Effector memory CD8-positive, alpha-beta T cell (primary cell): ENCODE data around the gene KLHDC4.
"Not testable (repeated sequence)": the region's sequence is repeated elsewhere in the genome, so short reads cannot be mapped to it uniquely, and the experiment has no call there.

Experiments used
- ATAC-seq: fragments of 150-1000 bp; cut with Tn5 transposase; replicated peaks from 2 replicates; pipeline ENCODE4 v1.10.0; 2021; ENCODE audit warnings: mild to moderate bottlenecking, moderate library complexity
- DNase-seq, 3 experiments: peaks; one replicate each; pipeline ENCODE4 v3.0.0; 2021
- H3K27ac Mint-ChIP-seq, 2 donors: one replicate each; pipeline ENCODE4 v1.8.0; 2022; ENCODE audit warnings: mild to moderate bottlenecking in 2 of 2, mixed read lengths in 2 of 2, moderate library complexity in 2 of 2
- H3K27me3 Mint-ChIP-seq, 2 donors: one replicate each; pipeline ENCODE4 v1.8.0; 2022; ENCODE audit warnings: mixed read lengths in 2 of 2
- H3K36me3 Mint-ChIP-seq: one replicate; pipeline ENCODE4 v1.8.0; 2022; ENCODE audit warnings: mild to moderate bottlenecking, moderate library complexity, mixed read lengths; ENCODE audit not compliant: insufficient read depth
- H3K4me1 Mint-ChIP-seq, 2 donors: one replicate each; pipeline ENCODE4 v1.8.0; 2022; ENCODE audit warnings: low read depth in 2 of 2, mixed read lengths in 2 of 2
- H3K4me3 Mint-ChIP-seq, 2 donors: one replicate each; pipeline ENCODE4 v1.8.0; 2022; ENCODE audit warnings: mild to moderate bottlenecking in 2 of 2, mixed read lengths in 2 of 2, moderate library complexity in 2 of 2
- H3K9me3 Mint-ChIP-seq, 2 donors: one replicate each; pipeline ENCODE4 v1.8.0; 2022; ENCODE audit warnings: mixed read lengths in 2 of 2
- total RNA-seq, 9 experiments: gene quantifications; one replicate each; lab custom pipeline; 2026; lab: John Stamatoyannopoulos, UW

The KLHDC4 gene
- 60.6 to 175 (median 102) reads per million in 9 experiments for total RNA-seq

DNA sequence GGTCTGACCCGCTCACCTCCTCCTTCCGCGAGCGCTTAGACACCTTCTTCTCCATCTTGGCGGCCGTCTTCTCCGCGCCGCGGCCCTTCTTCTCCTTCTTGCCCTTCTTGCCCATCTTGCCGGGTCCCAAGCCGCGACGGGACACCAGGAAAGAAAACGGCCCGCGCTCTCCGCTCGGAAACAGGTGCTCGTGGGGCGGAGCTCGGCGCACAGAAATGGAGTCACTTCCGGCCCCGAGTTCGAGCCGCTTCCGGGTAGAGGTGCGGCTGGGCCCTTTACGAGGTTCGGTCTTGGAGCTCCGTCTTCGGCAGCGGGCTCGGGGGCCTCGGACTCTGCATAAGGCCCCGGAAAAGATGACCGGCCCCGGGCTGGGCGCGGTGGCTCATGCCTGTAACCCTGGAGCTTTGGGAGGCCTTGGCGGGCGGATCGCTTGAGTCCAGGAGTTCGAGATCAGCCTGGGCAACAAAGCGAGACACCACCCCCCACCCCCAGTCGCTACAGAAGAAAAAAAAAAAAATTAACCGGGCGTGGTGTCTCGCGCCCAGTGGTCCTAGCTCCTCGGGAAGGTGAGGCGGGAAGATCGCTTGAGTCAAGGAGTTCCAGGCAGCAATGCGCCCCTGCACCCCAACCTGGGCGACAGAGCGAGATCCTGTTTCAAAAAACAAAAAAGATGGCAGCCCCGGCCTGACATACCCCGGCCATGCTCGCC is at the start of gene KLHDC4:
Gene KLHDC4, minus strand, starts transcription at position 211 of the 709 bp plus-strand sequence. Its CDS starts 96 bp downstream, at position 115.
- Mint-ChIP-seq H3K4me1 (peaks cover 41 to 46% of the 10 kb centered on the region in 2 donors), H3K4me3 (peak within 1 kb of the TSS; percentile 95 to 97), H3K9me3 (no peaks in the 10 kb centered on the region), H3K27me3 (no peaks in the 10 kb centered on the region), H3K36me3 (peaks cover 56% of the 10 kb centered on the region), H3K27ac (peak within 1 kb of the TSS; percentile 96 to 99)
- DNase-seq: peak; percentile 86 to 91 (median 88)
- ATAC-seq: peak; percentile 48

DNA sequence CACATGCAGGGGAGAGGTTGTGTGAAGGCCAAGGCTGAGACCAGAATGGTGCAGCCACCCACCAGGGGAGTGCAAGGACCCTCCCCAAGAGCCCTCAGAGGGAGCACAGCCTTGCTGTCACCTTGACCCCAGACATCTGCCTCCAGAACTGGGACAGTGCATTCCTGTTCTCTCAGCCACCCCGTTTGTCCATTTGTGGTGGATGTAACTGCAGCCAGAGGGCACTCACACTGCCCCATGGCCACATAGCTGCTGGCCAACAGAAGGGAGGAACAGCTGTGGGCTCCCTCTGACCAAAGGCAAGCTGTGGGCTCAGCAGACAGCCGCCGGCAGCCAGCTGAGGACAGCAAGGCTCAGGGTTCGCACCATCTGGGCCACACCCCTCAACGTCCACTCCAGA is 49.8 kb upstream of the KLHDC4 start:
- DNase-seq (no peak), ATAC-seq (no peak)
- H3K4me1 Mint-ChIP-seq: peaks cover 0 to 1% of the 10 kb centered on the region in 2 donors
- no peak overlapping the region for H3K4me3 Mint-ChIP-seq
- peaks cover 32% of the 10 kb centered on the region for H3K36me3 Mint-ChIP-seq
- H3K27me3 Mint-ChIP-seq: peaks cover 6 to 10% of the 10 kb centered on the region in 2 donors
- H3K27ac Mint-ChIP-seq: no peak overlapping the region
- no peaks in the 10 kb centered on the region for H3K9me3 Mint-ChIP-seq

DNA sequence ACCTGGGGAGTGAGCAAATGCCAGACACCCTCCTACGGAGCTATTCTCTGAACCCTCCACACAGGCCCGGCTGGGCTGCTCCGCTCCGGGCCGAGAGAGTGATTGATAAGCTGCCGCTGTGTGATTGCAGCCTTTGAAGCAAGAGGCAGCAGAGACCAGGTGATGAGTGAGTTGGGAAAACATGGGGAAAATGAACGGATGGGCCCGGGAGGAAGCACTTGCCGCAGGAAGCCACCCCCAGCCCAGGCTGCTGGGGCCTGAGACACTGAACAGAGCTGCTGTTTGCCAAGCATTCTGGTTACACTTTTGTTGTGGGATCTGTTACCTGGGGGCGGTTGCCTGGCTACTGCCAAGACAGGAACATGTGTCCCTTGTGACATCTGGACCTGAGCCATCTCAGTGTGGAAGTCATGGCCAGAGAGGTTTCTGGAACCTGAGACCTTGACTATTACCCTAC is 46.4 kb upstream of the KLHDC4 start:
- H3K27ac Mint-ChIP-seq: no peak overlapping the region

DNA sequence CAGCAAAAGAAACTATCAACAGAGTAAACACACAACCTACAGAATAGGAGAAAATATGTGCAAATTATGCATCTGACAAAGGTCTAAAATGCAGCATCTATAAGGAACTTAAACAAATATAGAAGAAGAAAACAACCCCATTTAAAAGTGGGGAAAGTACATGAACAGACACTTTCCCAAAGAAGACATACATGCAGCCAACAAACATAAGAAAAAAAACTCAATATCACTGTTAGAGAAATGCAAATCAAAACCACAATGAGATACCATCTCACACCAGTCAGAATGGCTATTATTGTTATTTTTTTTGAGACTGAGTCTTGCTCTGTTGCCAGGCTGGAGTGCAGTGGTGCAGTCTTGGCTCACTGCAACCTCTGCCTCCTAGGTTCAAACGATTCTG is 45.7 kb upstream of the KLHDC4 start:
- not testable (repeated sequence) for ATAC-seq, H3K27ac Mint-ChIP-seq, H3K4me1 Mint-ChIP-seq, H3K9me3 Mint-ChIP-seq, DNase-seq, H3K4me3 Mint-ChIP-seq
- H3K36me3 Mint-ChIP-seq: peaks cover 19% of the 10 kb centered on the region
- H3K27me3 Mint-ChIP-seq: peaks cover 11 to 29% of the 10 kb centered on the region in 2 donors

More for the DNA sequence above, 46.4 kb upstream of the KLHDC4 start:
- H3K9me3 Mint-ChIP-seq: no peaks in the 10 kb centered on the region
- H3K36me3 Mint-ChIP-seq: peaks cover 23% of the 10 kb centered on the region
- peaks cover 6 to 22% of the 10 kb centered on the region in 2 donors for H3K27me3 Mint-ChIP-seq
- H3K4me1 Mint-ChIP-seq: peaks cover 0 to 1% of the 10 kb centered on the region in 2 donors
- ATAC-seq: no peak
- no peak overlapping the region for H3K4me3 Mint-ChIP-seq
- no peak for DNase-seq

DNA sequence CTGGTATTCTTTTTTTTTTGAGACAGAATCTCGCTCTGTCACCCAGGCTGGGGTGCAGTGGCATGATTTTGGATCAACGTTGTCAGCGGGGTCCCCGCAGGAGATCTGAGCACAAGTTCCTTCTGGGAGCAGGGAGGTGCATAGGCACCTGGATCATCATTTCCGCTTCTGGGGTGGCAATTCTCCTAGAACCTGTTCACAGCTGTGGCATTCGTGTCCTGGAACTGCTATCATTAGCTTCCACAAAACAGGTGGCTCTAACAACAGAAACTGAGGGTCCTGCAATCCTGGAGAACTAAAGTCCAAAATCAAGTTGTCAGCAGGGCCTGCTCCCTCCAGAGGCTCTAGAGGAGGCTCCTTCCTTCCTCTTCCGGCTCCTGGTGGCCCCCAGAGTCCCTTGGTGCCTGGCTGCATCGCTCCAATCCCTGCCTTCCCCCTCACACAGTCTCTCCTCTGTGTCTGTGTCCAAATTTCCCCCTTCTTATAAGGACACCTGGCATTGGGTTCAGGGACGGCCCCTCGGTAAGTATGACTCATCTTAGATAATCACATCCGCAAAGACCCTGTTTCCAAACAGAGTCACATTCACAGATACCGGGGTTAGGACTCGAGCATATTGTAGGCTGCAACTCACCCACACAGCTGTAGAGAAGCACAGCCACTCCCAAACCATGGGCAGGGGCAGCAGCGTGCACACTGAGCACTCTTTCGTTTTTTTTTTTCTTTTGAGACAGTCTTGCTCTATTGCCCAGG is 43.5 kb upstream of the KLHDC4 start:
- ATAC-seq (peak; percentile 13), DNase-seq (no peak)
- peaks cover 13% of the 10 kb centered on the region for H3K36me3 Mint-ChIP-seq
- no peak overlapping the region for H3K27ac Mint-ChIP-seq
- H3K27me3 Mint-ChIP-seq: peaks cover 15 to 37% of the 10 kb centered on the region in 2 donors
- no peak overlapping the region for H3K4me3 Mint-ChIP-seq
- no peaks in the 10 kb centered on the region for H3K9me3 Mint-ChIP-seq
- H3K4me1 Mint-ChIP-seq: peaks cover 0 to 6% of the 10 kb centered on the region in 2 donors

DNA sequence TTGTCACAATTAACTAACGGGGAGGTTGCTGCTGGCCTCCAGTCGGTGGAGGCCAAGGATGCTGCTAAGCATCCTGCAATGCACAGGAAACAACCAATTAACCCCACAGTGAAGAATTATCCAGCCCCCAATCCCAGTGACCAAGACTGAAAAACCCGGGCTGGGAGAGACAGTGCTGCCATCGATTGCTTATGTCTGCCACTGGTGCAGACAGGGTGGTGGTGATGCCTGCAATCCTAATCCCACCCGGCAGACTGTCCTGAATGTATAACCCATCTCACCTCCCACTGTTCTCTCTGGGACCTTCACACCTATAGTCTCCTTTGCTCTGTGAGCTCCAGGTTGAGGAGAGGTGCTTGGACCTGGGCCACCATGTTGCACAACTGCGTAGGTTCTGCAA is 42.3 kb upstream of the KLHDC4 start:
- no peak overlapping the region for H3K4me3 Mint-ChIP-seq
- H3K27ac Mint-ChIP-seq: no peak overlapping the region
- DNase-seq: no peak
- H3K36me3 Mint-ChIP-seq: peaks cover 8% of the 10 kb centered on the region
- no peaks in the 10 kb centered on the region for H3K9me3 Mint-ChIP-seq
- peaks cover 0 to 6% of the 10 kb centered on the region in 2 donors for H3K4me1 Mint-ChIP-seq
- ATAC-seq: no peak
- H3K27me3 Mint-ChIP-seq: peaks cover 15 to 37% of the 10 kb centered on the region in 2 donors

DNA sequence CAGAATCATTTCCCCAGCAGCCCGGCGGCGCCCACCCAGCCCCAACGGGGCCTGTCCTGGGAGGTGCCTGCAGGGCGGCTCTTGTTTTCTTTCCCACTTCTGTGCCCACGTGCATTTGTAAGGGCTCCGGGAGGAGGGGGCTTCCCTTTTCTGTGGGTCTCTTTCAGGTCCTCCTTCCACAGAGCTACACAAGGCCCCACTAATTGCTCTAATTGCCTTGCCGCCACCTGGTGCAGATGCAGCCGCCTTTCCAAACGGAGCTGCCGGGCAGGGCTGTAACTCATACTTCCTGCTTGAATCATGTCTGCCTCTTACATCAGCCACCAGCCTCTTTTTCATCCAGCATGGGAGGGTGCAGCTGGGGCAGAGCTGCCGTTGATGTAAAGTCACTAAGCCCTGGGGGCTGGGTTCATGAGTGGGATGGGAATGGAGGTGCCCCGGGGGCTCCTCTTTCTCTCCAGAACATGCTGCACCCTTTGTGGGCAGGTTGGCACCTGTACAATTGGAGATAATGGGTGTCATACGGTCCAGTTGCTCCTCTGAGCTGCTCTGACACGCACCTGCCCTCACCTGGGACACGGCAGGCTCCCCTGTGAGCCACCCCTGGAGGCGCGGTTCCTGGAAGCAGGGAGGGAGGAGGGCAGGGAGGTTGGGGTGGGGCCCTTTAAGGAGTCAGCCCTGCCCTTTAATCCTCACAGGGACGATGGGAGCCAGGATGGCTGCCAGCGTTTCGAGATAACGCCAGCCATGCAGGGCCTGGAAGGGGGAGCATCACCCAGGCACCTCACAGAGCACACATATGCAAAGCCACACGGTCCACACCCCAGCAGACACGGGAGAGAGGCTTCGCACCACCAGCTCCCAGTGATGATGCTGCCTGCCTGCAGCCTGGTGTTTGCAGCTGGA is 41.1 kb upstream of the KLHDC4 start:
- ATAC-seq: peak; percentile 60
- peak overlapping the region; percentile 64 to 80 for H3K4me3 Mint-ChIP-seq
- no peak for DNase-seq
- peaks cover 0 to 6% of the 10 kb centered on the region in 2 donors for H3K4me1 Mint-ChIP-seq
- peak overlapping the region in 1 of 2 donors; percentile 71 for H3K27ac Mint-ChIP-seq
- peaks cover 8% of the 10 kb centered on the region for H3K36me3 Mint-ChIP-seq
- H3K9me3 Mint-ChIP-seq: no peaks in the 10 kb centered on the region
- peaks cover 10 to 30% of the 10 kb centered on the region in 2 donors for H3K27me3 Mint-ChIP-seq

DNA sequence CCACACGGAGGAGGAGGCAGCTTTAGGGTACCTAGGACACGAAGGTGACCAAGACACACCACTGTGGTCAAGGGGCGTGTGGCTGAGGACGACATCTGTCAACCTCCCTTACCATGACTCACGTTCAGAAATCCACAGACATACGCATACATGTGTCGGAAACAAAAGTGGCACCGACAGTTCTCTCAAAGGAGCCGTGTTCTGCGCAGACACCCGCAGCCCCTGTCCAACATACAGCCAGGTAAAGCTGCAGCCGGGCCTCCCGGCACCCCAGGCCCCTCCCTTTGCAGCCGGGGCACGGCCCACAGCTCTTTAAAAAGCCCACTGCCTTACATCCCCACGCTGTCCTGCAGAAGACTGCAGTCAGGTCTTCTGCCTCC is 40.5 kb upstream of the KLHDC4 start:
- H3K27ac Mint-ChIP-seq: peak overlapping the region in 1 of 2 donors; percentile 71
- peak overlapping the region; percentile 64 to 80 for H3K4me3 Mint-ChIP-seq
- DNase-seq (no peak), ATAC-seq (peak; percentile 5)
- no peaks in the 10 kb centered on the region for H3K9me3 Mint-ChIP-seq
- peaks cover 10 to 27% of the 10 kb centered on the region in 2 donors for H3K27me3 Mint-ChIP-seq
- peaks cover 0 to 6% of the 10 kb centered on the region in 2 donors for H3K4me1 Mint-ChIP-seq
- H3K36me3 Mint-ChIP-seq: peaks cover 8% of the 10 kb centered on the region

DNA sequence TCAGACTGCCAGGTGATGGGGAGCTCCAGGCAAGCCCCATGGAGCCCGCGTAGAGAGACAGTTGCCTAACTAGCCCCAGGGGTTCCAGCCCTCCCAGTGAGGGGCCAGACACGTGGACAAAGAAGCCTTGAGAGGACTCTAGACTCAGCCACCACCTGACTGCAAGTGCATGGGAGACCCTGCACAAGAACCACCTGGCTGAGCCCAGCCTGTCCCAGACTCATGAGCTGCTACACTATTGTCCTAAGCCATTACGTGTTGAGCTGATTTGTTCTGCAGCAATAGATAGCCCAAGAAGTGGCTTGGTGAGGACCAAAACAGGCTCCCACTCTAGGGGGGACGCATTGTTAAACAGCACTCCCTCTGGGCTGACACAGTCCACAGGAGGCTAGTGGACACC is 37.6 kb upstream of the KLHDC4 start:
- Mint-ChIP-seq H3K36me3 (no peaks in the 10 kb centered on the region), H3K4me1 (peaks cover 0 to 6% of the 10 kb centered on the region in 2 donors), H3K4me3 (no peak overlapping the region), H3K27me3 (peaks cover 10 to 15% of the 10 kb centered on the region in 2 donors), H3K9me3 (peaks cover 0 to 2% of the 10 kb centered on the region in 2 donors), H3K27ac (no peak overlapping the region)
- DNase-seq (no peak), ATAC-seq (no peak)

DNA sequence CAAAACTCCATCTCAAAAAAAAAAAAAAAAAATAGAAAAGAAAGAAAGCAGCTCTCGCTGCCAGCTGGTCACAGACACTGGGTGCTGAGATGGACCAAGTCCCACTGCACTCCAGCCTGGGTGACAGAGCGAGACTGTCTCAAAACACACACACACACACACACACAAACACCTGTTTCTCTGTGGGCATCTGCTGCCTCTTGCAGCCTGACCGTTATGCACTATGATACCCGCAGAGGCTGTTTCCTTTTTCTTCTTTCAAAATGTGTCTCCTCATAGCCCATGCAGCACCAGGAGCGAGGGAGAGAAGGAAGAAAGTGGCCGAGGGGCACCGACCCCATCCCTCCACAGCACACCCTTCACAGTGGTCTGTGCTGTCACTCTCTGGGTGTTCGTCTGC is 36.9 kb upstream of the KLHDC4 start:
- Mint-ChIP-seq H3K4me1 (peaks cover 0 to 6% of the 10 kb centered on the region in 2 donors), H3K4me3 (no peak overlapping the region), H3K27me3 (peaks cover 10 to 15% of the 10 kb centered on the region in 2 donors), H3K27ac (no peak overlapping the region), H3K9me3 (peaks cover 0 to 2% of the 10 kb centered on the region in 2 donors), H3K36me3 (no peaks in the 10 kb centered on the region)
- ATAC-seq: no peak
- DNase-seq: no peak

DNA sequence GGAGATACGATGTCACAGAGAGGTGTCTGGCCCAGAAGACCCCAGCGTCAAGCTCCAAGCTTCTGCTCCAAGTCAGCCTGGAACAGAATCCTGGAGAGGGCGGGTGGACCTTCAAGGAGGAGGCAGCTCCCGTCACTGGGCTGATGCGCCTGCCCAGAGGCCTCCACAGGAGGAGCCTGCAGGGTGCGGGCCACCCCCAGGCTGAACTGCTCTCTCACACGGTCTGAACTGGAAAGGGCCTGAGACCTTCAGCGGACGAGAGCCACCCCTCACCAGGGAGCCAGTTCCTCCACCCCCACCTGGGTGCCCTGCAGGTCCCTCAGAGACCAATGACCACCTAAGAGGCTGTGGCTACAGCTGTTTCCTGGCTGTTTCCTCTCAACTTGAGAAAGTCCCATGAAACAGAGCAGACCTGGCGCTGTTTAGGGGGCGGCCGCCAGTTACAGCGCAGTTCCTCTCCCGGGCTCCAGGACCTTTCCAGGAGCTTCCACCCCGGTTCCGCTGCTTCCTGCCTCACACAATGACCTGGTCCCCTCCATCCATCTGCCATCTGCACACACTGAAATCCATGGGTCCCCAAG is 36.0 kb upstream of the KLHDC4 start:
- ATAC-seq (no peak), DNase-seq (no peak)
- Mint-ChIP-seq H3K27ac (no peak overlapping the region), H3K4me3 (no peak overlapping the region), H3K36me3 (no peaks in the 10 kb centered on the region), H3K27me3 (peaks cover 7 to 11% of the 10 kb centered on the region in 2 donors), H3K9me3 (peaks cover 0 to 2% of the 10 kb centered on the region in 2 donors), H3K4me1 (peaks cover 0 to 4% of the 10 kb centered on the region in 2 donors)

DNA sequence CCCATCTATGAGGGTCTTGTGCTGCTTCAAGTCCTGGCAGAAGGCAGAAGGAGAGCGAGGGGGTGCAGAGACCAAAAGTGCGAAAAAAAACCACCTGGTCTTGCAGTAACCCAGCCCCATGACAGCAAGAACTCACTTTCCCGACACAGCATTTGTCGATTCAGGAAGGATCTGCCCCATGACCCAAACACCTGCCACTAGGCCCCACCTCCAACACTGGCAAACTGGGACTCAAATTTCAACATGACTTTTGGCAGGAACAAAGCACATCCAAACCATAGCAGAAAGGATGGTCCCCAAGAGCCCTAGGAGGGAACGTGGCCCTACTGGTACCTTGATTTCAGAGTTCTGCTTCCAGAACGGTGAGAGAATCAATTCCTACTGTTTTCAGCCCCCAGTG is 34.7 kb upstream of the KLHDC4 start:
- no peak overlapping the region for H3K4me3 Mint-ChIP-seq
- H3K27me3 Mint-ChIP-seq: peaks cover 0 to 2% of the 10 kb centered on the region in 2 donors
- H3K36me3 Mint-ChIP-seq: no peaks in the 10 kb centered on the region
- ATAC-seq (no peak), DNase-seq (no peak)
- no peaks in the 10 kb centered on the region for H3K4me1 Mint-ChIP-seq
- peaks cover 0 to 2% of the 10 kb centered on the region in 2 donors for H3K9me3 Mint-ChIP-seq
- H3K27ac Mint-ChIP-seq: no peak overlapping the region
